Astrocyte of the cerebellum (primary cell): Measurements from ENCODE around the gene ZER1.

Experiments used
- DNase-seq: peaks from one replicate; pipeline ENCODE4 v3.0.0-alpha.2; 2011; ENCODE audit warnings: low read depth
- H3K4me3 ChIP-seq: 2 replicates; pipeline ENCODE4 v1.5.1; 2011; ENCODE audit warnings: mild to moderate bottlenecking, low read depth, low read length, moderate library complexity
- in situ Hi-C: cut with HindIII; loops from 2 replicates; pipeline ENCODE4 v1.10.0; 2017; ENCODE audit warnings: low sequenced_read_pairs
- TF ChIP-seq, protein P1 (sequence below): IDR thresholded peaks from 2 replicates; pipeline ENCODE4 v1.5.1; 2012; ENCODE audit warnings: low read length, low read depth, moderate library complexity, mild to moderate bottlenecking; ENCODE audit errors: missing control alignments

The ZER1 gene

DNA sequence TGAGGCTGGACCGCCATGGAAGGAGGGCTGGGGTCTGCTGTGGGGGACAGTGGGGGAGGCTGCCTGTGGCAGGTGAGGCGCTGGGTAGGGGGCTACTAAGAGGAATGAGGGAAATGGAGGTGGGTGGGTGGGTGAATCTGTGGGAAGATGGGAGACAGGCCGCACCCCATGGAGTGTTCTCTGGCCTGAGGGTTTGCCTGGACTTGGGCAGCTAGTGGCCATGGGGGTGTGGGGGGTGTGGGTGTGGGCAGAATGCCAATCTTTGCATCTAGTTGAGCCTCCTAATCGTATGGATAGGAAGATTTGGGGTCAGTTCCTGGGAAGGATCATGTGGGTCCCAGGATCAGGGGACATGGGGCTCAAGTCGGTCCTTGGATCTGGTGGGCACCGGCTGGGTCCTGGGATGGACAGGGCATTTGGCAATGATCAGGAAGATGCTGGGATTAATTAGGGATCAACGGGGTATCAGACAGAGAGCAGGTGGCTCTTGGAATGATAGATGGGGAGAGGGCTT, 48.3 kb downstream of the ZER1 start:
- in situ Hi-C loops, result no loop called here
- TF ChIP-seq, protein P1, sequence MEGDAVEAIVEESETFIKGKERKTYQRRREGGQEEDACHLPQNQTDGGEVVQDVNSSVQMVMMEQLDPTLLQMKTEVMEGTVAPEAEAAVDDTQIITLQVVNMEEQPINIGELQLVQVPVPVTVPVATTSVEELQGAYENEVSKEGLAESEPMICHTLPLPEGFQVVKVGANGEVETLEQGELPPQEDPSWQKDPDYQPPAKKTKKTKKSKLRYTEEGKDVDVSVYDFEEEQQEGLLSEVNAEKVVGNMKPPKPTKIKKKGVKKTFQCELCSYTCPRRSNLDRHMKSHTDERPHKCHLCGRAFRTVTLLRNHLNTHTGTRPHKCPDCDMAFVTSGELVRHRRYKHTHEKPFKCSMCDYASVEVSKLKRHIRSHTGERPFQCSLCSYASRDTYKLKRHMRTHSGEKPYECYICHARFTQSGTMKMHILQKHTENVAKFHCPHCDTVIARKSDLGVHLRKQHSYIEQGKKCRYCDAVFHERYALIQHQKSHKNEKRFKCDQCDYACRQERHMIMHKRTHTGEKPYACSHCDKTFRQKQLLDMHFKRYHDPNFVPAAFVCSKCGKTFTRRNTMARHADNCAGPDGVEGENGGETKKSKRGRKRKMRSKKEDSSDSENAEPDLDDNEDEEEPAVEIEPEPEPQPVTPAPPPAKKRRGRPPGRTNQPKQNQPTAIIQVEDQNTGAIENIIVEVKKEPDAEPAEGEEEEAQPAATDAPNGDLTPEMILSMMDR, result no peak
- no peak for DNase-seq

DNA sequence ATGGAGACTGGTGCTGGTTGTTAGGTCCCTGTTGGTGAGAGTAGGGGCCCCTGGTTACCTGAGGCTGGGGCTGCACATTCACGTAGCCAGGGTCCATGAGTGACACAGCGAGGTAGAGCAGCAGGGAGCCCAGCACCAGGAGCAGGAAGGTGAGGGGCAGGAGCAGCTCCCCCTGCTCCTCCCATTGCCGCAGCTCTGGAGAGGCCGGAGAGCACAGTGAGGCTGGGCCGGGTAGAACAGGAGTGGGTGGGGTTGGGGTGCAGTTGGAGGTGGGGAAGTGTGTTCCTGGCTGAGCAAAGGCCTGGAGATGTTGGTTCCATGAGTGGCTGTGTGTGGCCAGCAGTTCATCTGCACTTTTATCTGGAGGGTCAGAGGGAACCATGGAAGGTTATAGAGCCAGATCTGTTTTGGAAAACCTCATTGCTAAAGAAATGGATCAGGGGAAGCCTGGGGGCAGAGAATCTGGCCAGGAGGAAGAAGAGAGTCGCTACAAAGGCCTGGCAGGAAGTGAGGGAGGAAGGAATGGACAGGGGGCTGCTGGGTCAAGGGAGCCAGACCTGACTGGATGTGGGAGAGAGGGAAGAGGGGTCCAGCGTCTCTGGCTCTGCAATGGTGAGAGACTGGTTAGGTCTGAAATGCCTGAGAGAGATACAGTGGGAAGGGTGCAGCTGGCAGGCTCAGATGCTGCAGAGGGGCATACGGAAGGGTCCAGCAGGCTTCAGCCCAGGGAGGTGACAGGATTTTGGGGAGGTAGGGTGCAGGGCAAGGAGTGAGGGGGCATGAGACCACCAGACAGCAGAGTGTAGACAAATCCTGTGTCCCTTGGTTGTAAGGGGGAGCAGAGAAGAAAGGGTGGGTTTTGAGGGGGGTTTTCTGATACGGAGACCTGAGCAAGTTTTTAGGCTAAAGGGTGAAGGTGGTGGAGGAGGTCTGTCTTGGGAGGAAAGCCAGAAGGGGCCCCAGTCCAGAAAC, 49.1 kb downstream of the ZER1 start:
- TF ChIP-seq, protein P1, result no peak
- no peak for DNase-seq
- in situ Hi-C loops, result no loop called here
- H3K4me3 ChIP-seq, result no peak overlapping the region

More for the DNA sequence above, 48.3 kb downstream of the ZER1 start:
- peak overlapping the region; percentile 76 for H3K4me3 ChIP-seq

DNA sequence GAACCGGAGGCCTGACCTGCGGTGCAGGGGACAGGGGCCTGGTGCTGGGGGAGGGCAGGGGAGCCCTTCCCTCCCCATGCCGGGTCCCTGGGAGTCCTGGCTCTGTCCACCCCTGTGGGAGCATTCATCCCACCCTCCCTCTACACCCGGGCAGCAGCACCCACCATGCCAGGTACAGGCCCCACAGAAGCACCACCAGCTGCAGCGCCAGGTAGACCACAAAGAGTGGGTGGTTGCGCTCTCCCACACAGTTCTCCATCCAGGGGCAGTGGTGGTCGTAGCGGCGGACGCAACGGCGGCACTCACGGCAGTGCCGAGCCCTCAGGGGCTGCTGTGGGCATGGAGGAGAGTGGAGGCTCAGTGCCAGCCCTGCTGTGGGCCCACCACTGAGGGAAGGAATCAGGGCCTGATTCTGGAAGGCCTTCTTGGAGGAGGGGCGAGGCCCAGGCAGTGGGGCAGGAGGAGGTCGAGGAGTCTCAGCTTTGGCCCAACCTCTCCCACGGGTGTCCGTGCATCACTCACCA, 50.2 kb downstream of the ZER1 start:
- H3K4me3 ChIP-seq, result no peak overlapping the region
- DNase-seq, result no peak
- TF ChIP-seq, protein P1, result no peak
- in situ Hi-C loops, result no loop called here

DNA sequence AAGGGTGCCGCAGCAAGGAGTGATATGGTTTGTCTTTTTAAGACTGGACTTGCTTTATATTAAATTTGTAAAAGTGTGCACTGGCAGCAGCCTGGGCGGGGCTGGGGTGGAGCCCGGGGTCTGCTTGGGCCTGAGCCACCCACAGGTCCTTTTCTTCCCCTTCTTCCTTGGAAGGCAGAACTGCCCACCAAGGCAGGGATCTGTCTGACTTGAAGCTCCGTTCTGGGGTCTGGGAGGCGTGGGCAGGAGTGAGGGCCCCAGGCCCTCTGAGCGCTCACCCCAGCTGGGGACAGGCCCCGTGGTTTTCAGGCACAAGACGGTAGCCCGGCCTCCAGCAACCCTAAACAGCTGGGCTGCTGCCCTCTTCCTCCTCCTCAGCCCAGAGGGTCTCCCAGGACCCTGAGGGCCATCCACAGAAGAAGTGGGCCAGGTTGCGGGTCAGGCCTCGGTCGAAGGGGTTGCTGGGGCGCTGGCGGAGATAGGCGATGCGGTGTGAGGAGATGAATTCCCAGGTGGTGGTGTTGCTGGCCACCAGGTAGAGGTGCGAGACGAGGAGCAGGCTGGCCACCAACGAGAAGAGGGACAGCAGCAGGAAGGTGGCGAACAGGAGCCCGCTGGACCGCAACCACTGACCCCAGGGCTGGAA, 50.8 kb downstream of the ZER1 start:
- no peak overlapping the region for H3K4me3 ChIP-seq
- in situ Hi-C loops, result no loop called here
- DNase-seq, result no peak

DNA sequence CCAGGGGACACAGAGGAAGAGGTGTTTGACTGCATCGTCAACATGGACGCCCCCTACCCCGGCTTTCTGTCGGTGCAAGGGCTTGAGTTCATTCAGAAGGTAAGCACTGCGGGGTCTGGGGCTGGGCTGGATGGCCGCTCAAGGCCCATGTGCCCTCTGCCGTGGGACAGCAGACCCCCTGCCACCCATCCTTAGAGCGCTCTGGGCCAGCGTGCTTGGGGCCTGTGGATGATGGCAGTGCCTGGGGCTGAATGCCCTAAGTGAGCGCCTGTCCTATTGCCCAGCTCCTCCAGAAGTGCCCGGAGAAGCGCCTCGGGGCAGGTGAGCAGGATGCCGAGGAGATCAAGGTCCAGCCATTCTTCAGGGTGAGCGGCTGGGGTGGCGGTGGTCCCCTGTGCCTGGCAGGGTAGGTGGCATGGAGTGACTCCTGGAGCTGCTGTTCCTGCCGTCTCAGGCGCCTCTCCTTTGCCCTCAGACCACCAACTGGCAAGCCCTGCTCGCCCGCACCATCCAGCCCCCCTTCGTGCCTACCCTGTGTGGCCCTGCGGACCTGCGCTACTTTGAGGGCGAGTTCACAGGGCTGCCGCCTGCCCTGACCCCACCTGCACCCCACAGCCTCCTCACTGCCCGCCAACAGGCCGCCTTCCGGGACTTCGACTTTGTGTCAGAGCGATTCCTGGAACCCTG, 51.7 kb downstream of the ZER1 start:
- no peak for DNase-seq
- H3K4me3 ChIP-seq, result no peak overlapping the region
- in situ Hi-C loops, result no loop called here
- TF ChIP-seq, protein P1, result no peak

More for the DNA sequence above, 50.8 kb downstream of the ZER1 start:
- TF ChIP-seq, protein P1, result no peak

DNA sequence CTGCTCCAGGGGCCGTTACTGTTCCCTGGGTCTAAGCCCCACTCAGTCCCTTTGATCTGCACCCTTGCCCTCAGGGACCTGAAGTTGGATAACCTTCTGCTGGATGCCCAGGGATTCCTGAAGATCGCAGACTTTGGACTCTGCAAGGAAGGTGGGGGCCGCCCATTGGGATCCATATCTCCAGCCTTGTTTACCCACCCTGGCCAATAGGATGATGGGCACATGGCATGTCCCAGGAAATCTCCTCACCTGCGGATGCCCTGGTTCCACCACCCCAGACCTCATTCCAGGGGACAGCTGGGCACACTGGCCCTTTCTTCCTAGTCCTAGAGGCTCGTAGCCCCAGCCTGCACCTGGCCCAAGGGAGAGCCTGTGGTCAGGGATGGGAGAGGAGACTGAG, 53.3 kb downstream of the ZER1 start:
- H3K4me3 ChIP-seq, result no peak overlapping the region
- in situ Hi-C loops, result no loop called here
- TF ChIP-seq, protein P1, result no peak
- DNase-seq, result no peak
